Upper lobe of right lung (tissue), 1 donor: Measurements from ENCODE around the gene ITIH3. TPM values are rescaled to one million over a fixed set of nuclear protein-coding genes. Genes with fewer than 3 reads are reported as not detected.

Experiments
- ATAC-seq: fragments of 200-7000 bp; cut with Tn5 transposase; one replicate; pipeline ENCODE4 v1.9.1; 2020; ENCODE audit warnings: mild to moderate bottlenecking, moderate library complexity
- DNase-seq: peaks from one replicate; pipeline ENCODE4 v3.0.0-alpha.2; 2020
- H3K27ac ChIP-seq: fragments of 200-600 bp; one replicate; pipeline ENCODE4 v1.8.0; 2022
- H3K27me3 ChIP-seq: fragments of 200-600 bp; one replicate; pipeline ENCODE4 v1.8.0; 2022; ENCODE audit warnings: mild to moderate bottlenecking
- H3K36me3 ChIP-seq: fragments of 200-600 bp; one replicate; pipeline ENCODE4 v1.8.0; 2022
- H3K4me1 ChIP-seq: fragments of 200-600 bp; one replicate; pipeline ENCODE4 v1.8.0; 2022
- H3K4me3 ChIP-seq: fragments of 200-600 bp; one replicate; pipeline ENCODE4 v1.8.0; 2022; ENCODE audit warnings: mild to moderate bottlenecking
- H3K9me3 ChIP-seq: fragments of 200-600 bp; one replicate; pipeline ENCODE4 v1.8.0; 2022
- intact Hi-C: fragments of 100-400 bp; cut with DNase I; formaldehyde crosslinking; loops from one replicate; pipeline ENCODE4 v1.11.0; 2022
- total RNA-seq: library from RNA; stranded (reverse); fragmentation: NEBNext Ultra II Directional; extraction: Animal tissue kit (Norgen Biotek cat#: 25700); gene quantifications from one replicate; pipeline ENCODE4 v1.2.1, GENCODE V29; 2021
- TF ChIP-seq, protein P1 (sequence below): fragments of 200-600 bp; IDR thresholded peaks from one replicate; pipeline ENCODE4 v1.8.0; 2022; ENCODE audit warnings: antibody characterized with exemption
- donor health status: DM: no; HTN: yes; CAD: no; lungs with severe emphysema.

The ITIH3 gene
- total RNA-seq, 1 donor from 2014 or later = 9.5 TPM

- Histone ChIP-seq H3K4me3 (no peak overlapping the region), H3K9me3 (no peaks in the 10 kb centered on the region), H3K36me3 (peaks cover 38% of the 10 kb centered on the region), H3K27me3 (no peaks in the 10 kb centered on the region), H3K4me1 (peaks cover 33% of the 10 kb centered on the region), H3K27ac (peak overlapping the region; percentile 58)
- TF ChIP-seq, protein P1, sequence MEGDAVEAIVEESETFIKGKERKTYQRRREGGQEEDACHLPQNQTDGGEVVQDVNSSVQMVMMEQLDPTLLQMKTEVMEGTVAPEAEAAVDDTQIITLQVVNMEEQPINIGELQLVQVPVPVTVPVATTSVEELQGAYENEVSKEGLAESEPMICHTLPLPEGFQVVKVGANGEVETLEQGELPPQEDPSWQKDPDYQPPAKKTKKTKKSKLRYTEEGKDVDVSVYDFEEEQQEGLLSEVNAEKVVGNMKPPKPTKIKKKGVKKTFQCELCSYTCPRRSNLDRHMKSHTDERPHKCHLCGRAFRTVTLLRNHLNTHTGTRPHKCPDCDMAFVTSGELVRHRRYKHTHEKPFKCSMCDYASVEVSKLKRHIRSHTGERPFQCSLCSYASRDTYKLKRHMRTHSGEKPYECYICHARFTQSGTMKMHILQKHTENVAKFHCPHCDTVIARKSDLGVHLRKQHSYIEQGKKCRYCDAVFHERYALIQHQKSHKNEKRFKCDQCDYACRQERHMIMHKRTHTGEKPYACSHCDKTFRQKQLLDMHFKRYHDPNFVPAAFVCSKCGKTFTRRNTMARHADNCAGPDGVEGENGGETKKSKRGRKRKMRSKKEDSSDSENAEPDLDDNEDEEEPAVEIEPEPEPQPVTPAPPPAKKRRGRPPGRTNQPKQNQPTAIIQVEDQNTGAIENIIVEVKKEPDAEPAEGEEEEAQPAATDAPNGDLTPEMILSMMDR = no peak
- intact Hi-C loops = no loop called here
- DNase-seq (no peak), ATAC-seq (no peak)
Measured at GRCh38 chr3:52846432-52846965, 51.9 kb downstream of the ITIH3 start.

- TF ChIP-seq, protein P1 = no peak
- no peak for DNase-seq
- Histone ChIP-seq H3K4me3 (no peak overlapping the region), H3K36me3 (peaks cover 38% of the 10 kb centered on the region), H3K9me3 (no peaks in the 10 kb centered on the region), H3K4me1 (peaks cover 33% of the 10 kb centered on the region), H3K27ac (no peak overlapping the region), H3K27me3 (no peaks in the 10 kb centered on the region)
- ATAC-seq = no peak
- intact Hi-C loops = no loop called here
Measured at GRCh38 chr3:52847241-52847640, 52.6 kb downstream of the ITIH3 start.

GRCh38 chr3:52847726-52848125 lies 53.1 kb downstream of the ITIH3 start:
- intact Hi-C loops = no loop called here
- TF ChIP-seq, protein P1 = no peak

GRCh38 chr3:52848617-52849016 lies 54.0 kb downstream of the ITIH3 start:
- no peak for ATAC-seq
- DNase-seq = no peak
- H3K36me3 ChIP-seq = peaks cover 41% of the 10 kb centered on the region
- TF ChIP-seq, protein P1 = no peak
- H3K27ac ChIP-seq = no peak overlapping the region
- no peaks in the 10 kb centered on the region for H3K9me3 ChIP-seq
- no peaks in the 10 kb centered on the region for H3K27me3 ChIP-seq
- peaks cover 24% of the 10 kb centered on the region for H3K4me1 ChIP-seq
- H3K4me3 ChIP-seq = no peak overlapping the region
- intact Hi-C loops = no loop called here

More at GRCh38 chr3:52847726-52848125, 53.1 kb downstream of the ITIH3 start:
- no peak overlapping the region for H3K27ac ChIP-seq
- ATAC-seq = no peak
- peaks cover 41% of the 10 kb centered on the region for H3K36me3 ChIP-seq
- no peak for DNase-seq
- peaks cover 33% of the 10 kb centered on the region for H3K4me1 ChIP-seq
- no peak overlapping the region for H3K4me3 ChIP-seq
- no peaks in the 10 kb centered on the region for H3K9me3 ChIP-seq
- H3K27me3 ChIP-seq = no peaks in the 10 kb centered on the region

DNA sequence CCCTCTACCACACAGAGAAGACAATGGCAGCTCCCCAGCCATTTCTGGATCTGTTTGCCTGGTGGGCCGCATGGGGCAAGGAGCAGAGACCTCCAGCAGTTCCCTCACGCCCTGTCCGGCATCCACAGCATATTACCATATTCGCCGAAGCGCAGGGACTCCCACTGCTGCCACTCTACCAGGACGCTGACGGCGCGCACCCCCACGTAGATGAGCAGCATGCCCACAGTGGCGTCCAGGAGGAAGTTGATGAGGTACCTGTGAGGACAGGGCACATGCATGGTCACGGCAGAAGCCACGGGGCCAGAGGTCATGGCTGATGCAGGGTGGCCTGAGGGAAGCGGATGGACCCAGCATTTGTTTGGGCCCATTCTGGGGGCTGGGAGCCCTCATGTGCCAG lies 55.1 kb downstream of the ITIH3 start:
- no peak for DNase-seq
- peaks cover 15% of the 10 kb centered on the region for H3K4me1 ChIP-seq
- ATAC-seq = no peak
- H3K27ac ChIP-seq = no peak overlapping the region
- TF ChIP-seq, protein P1 = no peak
- no peaks in the 10 kb centered on the region for H3K27me3 ChIP-seq
- H3K9me3 ChIP-seq = no peaks in the 10 kb centered on the region
- H3K4me3 ChIP-seq = no peak overlapping the region
- intact Hi-C loops = no loop called here
- peaks cover 44% of the 10 kb centered on the region for H3K36me3 ChIP-seq

DNA sequence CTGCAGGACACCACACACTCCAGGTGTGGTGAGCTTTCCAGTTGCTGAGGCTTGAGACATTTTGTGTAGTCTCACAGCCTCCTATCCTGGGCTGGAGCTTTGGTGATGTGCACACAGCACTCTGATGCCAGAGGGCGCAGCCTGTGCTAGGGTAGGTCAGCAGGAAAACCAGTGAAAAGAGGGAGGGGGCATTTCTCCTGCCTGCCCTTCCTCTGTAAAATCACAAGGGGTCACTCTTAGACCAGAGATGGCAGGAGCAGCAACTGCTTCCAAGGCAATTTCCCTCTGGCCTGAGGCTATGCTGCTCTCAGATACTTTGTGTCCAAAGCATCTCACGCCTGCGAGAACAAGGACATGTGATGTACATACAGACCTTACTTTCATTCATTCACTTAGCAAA lies 56.8 kb downstream of the ITIH3 start:
- Histone ChIP-seq H3K36me3 (peaks cover 56% of the 10 kb centered on the region), H3K27ac (no peak overlapping the region), H3K9me3 (no peaks in the 10 kb centered on the region), H3K27me3 (no peaks in the 10 kb centered on the region), H3K4me3 (no peak overlapping the region), H3K4me1 (no peaks in the 10 kb centered on the region)
- ATAC-seq = peak; percentile 86
- intact Hi-C loops = no loop called here
- TF ChIP-seq, protein P1 = peak; percentile 53
- DNase-seq = no peak
